IMR-90 (cell line): ENCODE data around the gene CITED2. TPM values are rescaled to one million over a fixed set of nuclear protein-coding genes. Genes with fewer than 3 reads are reported as not detected.

ENCODE experiments used
- ATAC-seq: fragments of 200-7000 bp; cut with Tn5 transposase; 2 replicates; pipeline ENCODE4 v1.9.1; 2020; ENCODE audit warnings: low read depth, mild to moderate bottlenecking, moderate library complexity
- BruUV-seq: library from RNA; stranded (reverse); fragments of 400-500 nt; replicated peaks from 2 replicates; lab custom pipeline; 2021; lab: Mats Ljungman, UMichigan
- CTCF ChIA-PET: fragments of 300-600 bp; formaldehyde crosslinking; extraction: SDS; loops from one replicate; lab custom pipeline; 2021; ENCODE audit warnings: antibody characterized with exemption; lab: Yijun Ruan, JAX
- POLR2A ChIA-PET: fragments of 300-600 bp; sonication (Branson Sonifier 250); formaldehyde crosslinking; loops from one replicate; lab custom pipeline; 2022; ENCODE audit warnings: antibody characterized with exemption; ENCODE audit not compliant: unreplicated experiment; lab: Charles Lee
- DNase-seq: peaks from one replicate; pipeline ENCODE4 v3.0.0; 2013
- H2AFZ ChIP-seq: replicated peaks from 2 replicates; pipeline ENCODE3; 2013; ENCODE audit warnings: low read length, mild to moderate bottlenecking; ENCODE audit not compliant: poor library complexity
- H2AK5ac ChIP-seq: 2 replicates; pipeline ENCODE4 v1.6.1; 2013; ENCODE audit warnings: low read depth, low read length, inconsistent platforms
- H2AK9ac ChIP-seq: replicated peaks from 2 replicates; pipeline ENCODE3; 2013; ENCODE audit warnings: mild to moderate bottlenecking, low read depth, low read length, moderate library complexity; ENCODE audit not compliant: poor library complexity
- H2BK120ac ChIP-seq: 2 replicates; pipeline ENCODE4 v1.6.1; 2013; ENCODE audit warnings: low read depth, low read length, inconsistent platforms
- H2BK15ac ChIP-seq: 3 replicates; pipeline ENCODE4 v1.6.1; 2013; ENCODE audit warnings: low read depth, low read length, inconsistent platforms
- H2BK20ac ChIP-seq: 2 replicates; pipeline ENCODE4 v1.6.1; 2013; ENCODE audit warnings: low read depth, mild to moderate bottlenecking, inconsistent platforms, low read length, moderate library complexity
- H2BK5ac ChIP-seq: 2 replicates; pipeline ENCODE4 v1.6.1; 2013; ENCODE audit warnings: mild to moderate bottlenecking, low read depth, low read length, inconsistent platforms; ENCODE audit not compliant: poor library complexity, severe bottlenecking
- H3K14ac ChIP-seq: replicated peaks from 2 replicates; pipeline ENCODE4 v1.6.1; 2013; ENCODE audit warnings: low read depth, low read length, inconsistent platforms
- H3K18ac ChIP-seq: 2 replicates; pipeline ENCODE4 v1.6.1; 2013; ENCODE audit warnings: low read depth, low read length, control low read depth
- H3K23ac ChIP-seq: 2 replicates; pipeline ENCODE4 v1.6.1; 2013; ENCODE audit warnings: low read depth, low read length, inconsistent platforms
- H3K27ac ChIP-seq: 2 replicates; pipeline ENCODE4 v1.5.1; 2013; ENCODE audit warnings: mild to moderate bottlenecking, control low read depth, low read length; ENCODE audit not compliant: insufficient read depth
- H3K27me3 ChIP-seq: 2 replicates; pipeline ENCODE4 v1.6.1; 2013; ENCODE audit warnings: low read length; ENCODE audit not compliant: control insufficient read depth, insufficient read depth
- H3K36me3 ChIP-seq: 2 replicates; pipeline ENCODE4 v1.6.1; 2013; ENCODE audit warnings: low read length, mixed read lengths; ENCODE audit not compliant: control insufficient read depth, insufficient read depth
- H3K4ac ChIP-seq: 2 replicates; pipeline ENCODE4 v1.6.1; 2013; ENCODE audit warnings: low read depth, low read length, inconsistent platforms
- H3K4me1 ChIP-seq: 2 replicates; pipeline ENCODE4 v1.6.1; 2013; ENCODE audit warnings: low read length, mixed read lengths; ENCODE audit not compliant: control insufficient read depth, insufficient read depth
- H3K4me2 ChIP-seq: 2 replicates; pipeline ENCODE4 v1.6.1; 2013; ENCODE audit warnings: low read depth, mild to moderate bottlenecking, control low read depth, low read length, moderate library complexity
- H3K4me3 ChIP-seq: 2 replicates; pipeline ENCODE4 v1.5.1; 2013; ENCODE audit warnings: low read depth, mild to moderate bottlenecking, control low read depth, low read length, moderate library complexity; ENCODE audit not compliant: insufficient read depth
- H3K56ac ChIP-seq: 2 replicates; pipeline ENCODE4 v1.6.1; 2013; ENCODE audit warnings: low read length, inconsistent platforms; ENCODE audit not compliant: insufficient read depth; ENCODE audit errors: extremely low read depth
- H3K79me1 ChIP-seq, 2 experiments: 2 replicates each; pipeline ENCODE4 v1.6.1; 2013; ENCODE audit warnings: low read length in 2 of 2, inconsistent platforms in 1 of 2, low read depth in 1 of 2
- H3K9ac ChIP-seq: 2 replicates; pipeline ENCODE4 v1.6.1; 2013; ENCODE audit warnings: low read depth, low read length, control low read depth
- H3K9me1 ChIP-seq: 2 replicates; pipeline ENCODE4 v1.6.1; 2013; ENCODE audit warnings: low read length, inconsistent platforms; ENCODE audit not compliant: insufficient read depth
- H3K9me3 ChIP-seq: 2 replicates; pipeline ENCODE4 v1.6.1; 2013; ENCODE audit warnings: low read length; ENCODE audit not compliant: control insufficient read depth, insufficient read depth
- H4K20me1 ChIP-seq: 2 replicates; pipeline ENCODE4 v1.6.1; 2013; ENCODE audit warnings: low read length, inconsistent platforms; ENCODE audit not compliant: insufficient read depth
- H4K5ac ChIP-seq: 2 replicates; pipeline ENCODE4 v1.6.1; 2013; ENCODE audit warnings: mild to moderate bottlenecking, low read depth, low read length, control low read depth
- H4K8ac ChIP-seq, 2 experiments: 2 replicates each; pipeline ENCODE4 v1.6.1; 2013; ENCODE audit warnings: low read depth in 2 of 2, low read length in 2 of 2, control low read depth in 1 of 2, inconsistent platforms in 1 of 2
- H4K91ac ChIP-seq: 2 replicates; pipeline ENCODE4 v1.6.1; 2013; ENCODE audit warnings: low read depth, low read length, inconsistent platforms; ENCODE audit not compliant: insufficient read depth
- CHD1 ChIP-seq: IDR thresholded peaks from 2 replicates; pipeline ENCODE4 v1.6.1; 2012; ENCODE audit warnings: low read depth, low read length, improper control_type of control experiment
- POLR2A ChIP-seq: IDR thresholded peaks from 2 replicates; pipeline ENCODE4 v1.6.1; 2012; ENCODE audit warnings: mild to moderate bottlenecking, low read depth, low read length
- SMC3 ChIP-seq: fragments of 150-350 bp; IDR thresholded peaks from 2 replicates; pipeline ENCODE4 v1.6.1; 2016; ENCODE audit warnings: low read depth, mild to moderate bottlenecking, antibody characterized with exemption, low read length, moderate library complexity
- WGBS, 2 experiments: methylation state at CpG; one replicate each; pipeline versions ENCODE4 v1.1.5 to v1.1.7; 2013; ENCODE audit warnings: missing lambda C conversion rate in 2 of 2; ENCODE audit not compliant: insufficient read length in 1 of 2; ENCODE audit errors: extremely low coverage in 2 of 2; 5-methylcytosine and 5-hydroxymethylcytosine counted together
- dilution Hi-C: fragments of 300-500 bp; cut with HindIII; formaldehyde crosslinking; loops from one replicate; pipeline ENCODE4 v1.14.3; 2018; ENCODE audit warnings: low sequenced_read_pairs; ENCODE audit not compliant: unreplicated experiment
- in situ Hi-C: fragments of 300-500 bp; cut with MboI; formaldehyde crosslinking; loops from 3 replicates; pipeline ENCODE4 v1.14.3; 2019; ENCODE audit warnings: low sequenced_read_pairs, inconsistent platforms, mixed read lengths
- intact Hi-C: fragments of 100-400 bp; cut with micrococcal nuclease; formaldehyde crosslinking; loops from 2 replicates; pipeline ENCODE4 v1.10.0; 2022
- polyA plus RNA-seq, 3 experiments: library from polyadenylated mRNA; depleted of rRNA; stranded (reverse); fragments of >200 nt; gene quantifications; 2 replicates each; pipeline ENCODE4 v1.2.3, GENCODE V29; 2012; ENCODE audit warnings: low replicate concordance in 1 of 3
- total RNA-seq: library from RNA; depleted of rRNA; stranded (reverse); fragments of >200 nt; gene quantifications from 2 replicates; pipeline ENCODE4 v1.2.3, GENCODE V29; 2012

CITED2 gene
- total and polyA plus RNA-seq, 2 of the 4 experiments (the other 2 are of a cell fraction): 163 to 483 TPM

GRCh38 chr6:139371421-139372203, 2.8 kb downstream of the CITED2 start:
- Histone ChIP-seq H3K79me1 (peaks cover 0 to 13% of the 10 kb centered on the region in 2 experiments; a peak in 1 of 4 replicates), H3K14ac (peak overlapping the region; percentile 91), H3K4me3 (peak overlapping the region; percentile 69), H3K27ac (peak overlapping the region; percentile 35; the same call in 1 of the 2 replicates), H3K18ac (peak overlapping the region; percentile 14; the same call in 1 of the 2 replicates), H4K91ac (no peak overlapping the region), H3K4ac (peak overlapping the region; percentile 23; the same call in 1 of the 2 replicates), H2AFZ (no peak overlapping the region), H2BK5ac (peak overlapping the region; percentile 69), H3K9ac (peak overlapping the region; percentile 94; the same call in 1 of the 2 replicates), H2BK15ac (0 out of 3 replicates have a peak overlapping the region, but pooled peaks have one; percentile 7), H3K36me3 (peaks cover 17% of the 10 kb centered on the region), H3K9me1 (peaks cover under 1% of the 10 kb centered on the region; the same call in 1 of the 2 replicates), H4K8ac (peak overlapping the region in 1 of 2 experiments; percentile 22; a peak in 2 of 4 replicates), H3K27me3 (no peaks in the 10 kb centered on the region), H2AK9ac (no peak overlapping the region), H3K56ac (peak overlapping the region; percentile 57; the same call in 1 of the 2 replicates), H2BK20ac (no peak overlapping the region), H3K4me1 (peaks cover 9% of the 10 kb centered on the region), H4K20me1 (peaks cover 34% of the 10 kb centered on the region), H3K23ac (peak overlapping the region; percentile 73; the same call in 1 of the 2 replicates), H4K5ac (no peak overlapping the region), H3K4me2 (peak overlapping the region; percentile 95), H3K9me3 (no peaks in the 10 kb centered on the region), H2BK120ac (no peak overlapping the region), H2AK5ac (no peak overlapping the region)
- POLR2A ChIA-PET: interaction anchor here (0.5 to 0.9 kb wide), 4 partner anchors 141 to 826 kb away, joined by 3 to 4 read pairs (median 3); no protein-coding TSS in a partner anchor
- CTCF ChIA-PET: no interaction called here
- intact Hi-C loops (loop anchor here (10.0 kb wide), 3 partner anchors 833 to 1953 kb away; no protein-coding TSS in a partner anchor), in situ Hi-C loops (loop anchor here (5.0 to 25.0 kb wide), 6 partner anchors 226 to 1541 kb away; partner anchors contain the start of gene PERP), dilution Hi-C loops (no loop called here)
- no peak for ATAC-seq
- WGBS, 2 experiments: no CpG with 5 or more reads among the region's 3 CpGs
- DNase-seq: peak; percentile 50
- peak; percentile 84 for TF ChIP-seq POLR2A
- no peak for TF ChIP-seq CHD1
- TF ChIP-seq SMC3: no peak
- no TSS peak for BruUV-seq
